GM19043 (cell line): ENCODE results near the gene MIR17HG.

Source experiments
- ATAC-seq: cut with Tn5 transposase; IDR thresholded peaks from one replicate; pipeline ENCODE4 v1.9.1; 2021; ENCODE audit warnings: low read depth; ENCODE audit not compliant: unreplicated experiment

The MIR17HG gene

DNA sequence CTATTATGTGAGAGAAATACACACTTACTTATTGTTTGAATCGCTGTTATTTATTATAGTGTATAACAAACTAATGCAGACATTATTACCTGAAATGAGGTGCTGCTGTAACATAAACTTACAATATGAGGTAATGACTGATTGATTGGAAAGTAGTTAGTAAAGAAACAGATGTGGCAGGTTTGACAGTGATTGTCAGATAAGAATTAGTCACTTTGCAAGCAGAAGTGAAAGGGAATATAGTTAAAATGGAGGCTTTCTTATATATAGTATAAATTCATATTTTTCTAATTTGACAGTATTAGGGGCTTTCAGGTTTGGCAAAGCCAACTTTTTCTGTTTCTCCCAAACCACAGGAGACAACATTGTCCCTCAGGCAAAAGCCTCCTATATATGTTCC lies 20.6 kb downstream of the MIR17HG start:
- ATAC-seq = no peak

DNA sequence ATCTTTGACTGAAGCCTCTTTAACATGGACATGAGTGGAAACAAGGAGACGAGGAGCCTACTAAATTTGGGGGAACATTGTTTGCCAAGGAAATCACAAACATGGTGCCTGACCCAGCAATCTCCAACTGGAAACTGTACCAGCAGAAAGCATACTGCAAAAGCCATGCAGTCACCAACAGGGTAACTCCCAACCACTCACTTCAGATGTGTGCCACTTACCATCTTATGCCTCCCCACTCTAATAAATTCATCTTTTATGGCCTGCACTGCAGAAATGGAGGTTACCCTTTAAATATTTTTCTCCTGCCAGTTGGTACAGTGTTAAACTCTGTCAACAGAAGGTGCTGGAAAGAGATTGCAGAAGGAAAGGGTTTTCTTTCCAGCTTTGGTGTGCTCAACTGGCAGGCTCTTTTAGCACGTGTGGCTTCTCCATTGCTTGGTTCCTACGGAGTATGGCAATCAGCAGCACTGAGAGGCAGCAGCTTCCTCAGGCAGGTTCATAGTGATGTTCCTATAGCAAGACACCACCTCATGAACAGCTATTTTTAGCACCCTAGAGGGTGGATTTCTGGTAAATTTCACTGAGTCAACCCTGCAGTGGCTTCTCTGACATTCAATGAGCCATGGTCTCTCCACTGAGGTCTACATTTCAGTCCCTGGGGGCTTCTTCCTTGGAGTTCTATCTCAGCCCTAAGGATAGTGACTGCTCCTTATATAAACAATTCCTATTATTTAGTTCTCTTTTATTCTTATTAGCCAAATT lies 21.4 kb downstream of the MIR17HG start:
- ATAC-seq = no peak

DNA sequence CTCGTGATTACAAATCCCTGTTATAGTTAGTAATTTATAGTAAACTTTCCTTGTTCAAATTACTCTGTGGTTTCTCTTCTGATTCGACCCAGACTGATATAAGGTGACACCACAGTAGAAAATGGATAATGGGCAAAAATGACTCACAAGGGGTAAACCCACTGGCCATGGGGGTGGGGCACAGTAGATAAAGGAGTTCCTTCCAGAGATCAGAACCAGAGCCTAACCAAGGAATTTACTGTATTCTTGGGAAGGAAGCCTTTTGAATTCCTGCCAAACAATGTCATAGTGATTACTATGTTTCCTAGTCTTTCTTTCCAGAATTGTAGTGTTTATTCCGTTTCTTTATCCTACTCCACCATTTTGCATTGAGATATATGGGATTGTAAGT lies 21.9 kb downstream of the MIR17HG start:
- no peak for ATAC-seq

DNA sequence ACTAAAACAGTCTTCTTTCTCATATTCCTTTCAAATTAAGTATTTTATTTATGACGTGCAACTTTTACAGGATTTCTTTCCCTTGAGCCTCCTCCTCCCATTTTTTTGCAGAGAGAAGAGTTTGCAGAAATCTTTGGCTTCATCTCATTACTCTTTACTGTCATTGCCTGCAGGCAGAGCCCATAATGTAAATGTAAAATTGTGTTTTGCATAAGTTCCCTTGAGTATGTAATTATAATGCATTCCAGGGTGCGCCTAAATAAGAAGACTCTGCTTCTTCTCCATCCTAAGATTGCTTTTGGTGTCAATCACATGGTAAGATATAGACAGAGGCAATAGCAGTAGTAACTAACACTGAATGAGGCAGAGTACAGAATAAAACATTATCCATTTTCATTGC lies 23.0 kb downstream of the MIR17HG start:
- no peak for ATAC-seq

DNA sequence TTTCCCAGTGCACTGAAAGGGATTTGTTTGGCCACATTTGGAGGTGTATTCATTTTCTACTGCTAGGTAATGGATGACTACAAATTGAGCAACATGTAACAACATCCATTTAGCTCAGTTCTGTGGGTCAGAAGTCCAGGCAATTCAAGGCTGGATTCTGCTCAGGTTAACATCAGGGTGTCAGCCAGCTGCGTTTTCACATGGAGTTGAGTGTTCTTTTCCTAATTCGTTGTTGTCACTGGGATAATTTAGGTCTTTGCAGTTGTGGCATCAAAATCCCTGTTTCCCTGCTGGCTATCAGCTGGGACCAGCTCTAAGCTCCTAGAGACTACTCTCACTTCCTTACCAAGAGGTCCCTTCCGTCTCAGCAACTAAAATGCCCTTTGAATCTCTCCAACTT lies 25.4 kb downstream of the MIR17HG start:
- no peak for ATAC-seq

DNA sequence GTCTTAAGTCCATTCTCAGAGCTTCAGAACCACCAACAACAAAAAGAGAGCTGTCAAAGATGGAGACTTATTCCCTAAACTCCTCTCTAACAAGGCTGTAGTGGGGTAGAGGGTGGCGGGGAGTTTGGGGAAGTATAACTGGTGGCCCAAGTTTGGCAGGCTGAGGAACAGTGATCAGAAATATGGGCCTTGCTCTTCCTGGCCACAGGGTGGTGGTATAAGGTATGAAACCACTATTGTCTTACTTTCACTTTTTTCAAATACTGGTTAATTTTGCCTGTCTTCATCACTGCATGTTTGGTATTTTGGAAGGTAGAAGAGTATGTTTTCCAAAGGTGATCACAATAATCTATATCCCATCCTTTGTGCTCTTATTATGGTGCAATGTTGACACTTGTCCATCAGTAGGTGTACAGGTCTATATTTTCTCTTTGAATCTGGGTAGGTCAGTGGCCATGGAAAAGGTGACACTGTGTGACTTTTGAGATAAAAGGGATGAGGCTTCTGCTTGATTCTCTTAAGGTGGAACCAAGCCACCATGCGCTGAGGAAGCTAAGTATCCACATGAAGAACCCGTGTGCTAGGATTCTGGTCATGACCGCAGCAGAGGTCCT lies 27.7 kb downstream of the MIR17HG start:
- ATAC-seq = peak; percentile 98

DNA sequence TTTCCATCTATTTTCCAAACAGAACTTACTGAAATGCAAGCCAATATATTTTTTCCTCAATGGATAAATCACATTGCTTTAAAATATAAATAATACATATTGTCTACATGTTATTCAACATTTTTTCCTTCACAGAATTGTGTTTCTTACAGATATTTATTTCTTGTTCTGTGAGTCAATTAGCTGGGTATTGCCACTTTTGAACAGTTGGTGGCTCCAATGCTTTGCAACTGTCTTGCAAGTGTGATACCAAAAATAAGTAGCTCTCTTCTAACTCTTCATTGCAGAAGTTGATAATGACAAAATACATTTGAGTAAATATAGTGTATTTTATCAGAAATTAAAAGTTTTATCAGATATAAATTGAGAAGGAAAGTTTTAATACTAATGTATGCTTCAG lies 33.9 kb downstream of the MIR17HG start:
- ATAC-seq = no peak

DNA sequence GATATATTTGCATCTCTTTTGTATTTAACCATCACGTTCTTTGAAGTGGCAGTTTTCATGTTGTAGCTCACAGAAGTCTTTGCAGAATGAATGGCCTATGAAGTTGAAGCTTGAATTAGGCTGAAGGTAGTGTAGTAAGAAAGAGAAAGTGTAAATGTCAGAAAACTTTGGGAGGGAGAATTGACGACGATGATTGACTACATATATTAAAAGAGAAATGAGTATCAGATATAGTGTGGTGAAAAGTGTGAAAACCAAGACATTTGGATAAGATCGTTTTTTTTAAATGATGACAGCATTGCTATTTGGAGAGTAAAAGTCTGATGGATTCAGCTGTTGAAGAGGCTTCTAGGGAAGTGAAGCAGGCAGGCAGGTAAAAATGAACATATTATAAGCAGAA lies 36.3 kb downstream of the MIR17HG start:
- no peak for ATAC-seq

DNA sequence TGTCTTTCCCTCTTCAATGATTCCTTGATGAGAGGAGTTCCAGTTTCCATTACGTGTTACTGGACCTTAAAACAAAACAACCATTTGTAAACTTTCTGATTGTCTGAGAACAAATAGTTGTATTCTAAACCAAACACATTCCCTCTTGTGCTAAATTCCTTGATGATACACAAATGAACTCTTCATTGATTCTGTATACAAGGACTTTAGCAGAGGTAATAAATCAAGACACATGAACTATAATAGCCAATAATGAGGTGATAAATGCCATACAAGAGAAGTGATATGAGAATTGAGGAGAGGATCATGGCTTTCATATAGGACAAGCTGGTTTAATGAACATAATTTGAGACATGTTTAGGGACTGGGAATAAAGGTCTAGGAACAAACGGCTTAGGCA lies 37.4 kb downstream of the MIR17HG start:
- ATAC-seq = no peak

DNA sequence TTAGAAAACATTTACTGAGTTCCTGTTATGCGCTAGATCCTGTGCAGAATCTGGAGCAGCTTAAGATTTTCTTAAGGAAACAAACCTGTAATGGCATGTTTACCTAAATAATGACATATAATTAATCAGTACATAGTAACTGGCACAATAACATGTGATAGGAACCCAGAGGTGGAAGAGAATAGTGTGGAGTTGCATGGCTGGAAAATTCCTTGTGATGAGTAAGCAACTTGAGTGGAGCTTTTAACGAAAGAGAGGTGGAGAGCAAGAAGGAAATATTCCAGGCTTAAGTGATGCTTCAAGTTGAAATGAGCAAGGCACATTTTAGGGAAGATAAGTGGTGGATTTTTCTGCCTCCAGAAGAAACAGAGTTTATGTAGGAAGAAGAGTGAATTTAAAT lies 41.7 kb downstream of the MIR17HG start:
- no peak for ATAC-seq

DNA sequence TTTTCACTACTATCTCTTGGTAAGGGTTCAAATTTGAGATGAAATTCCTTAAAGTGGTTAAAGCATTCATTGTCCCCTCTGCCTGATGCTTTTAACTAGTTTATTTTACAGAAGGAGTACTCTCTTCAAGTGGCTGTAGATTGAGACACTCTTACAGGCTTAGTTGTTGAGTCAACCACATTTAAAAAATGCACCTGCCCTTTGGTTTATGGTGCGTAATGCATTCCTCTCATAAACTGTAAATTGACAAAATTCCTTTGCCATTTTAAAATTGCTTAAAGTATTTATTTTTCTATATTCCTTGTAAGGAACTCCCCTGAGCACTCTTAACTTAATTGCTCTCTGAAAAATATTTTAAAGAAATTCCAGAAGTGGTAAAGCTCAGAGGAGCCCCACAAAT lies 50.1 kb downstream of the MIR17HG start:
- ATAC-seq = no peak

DNA sequence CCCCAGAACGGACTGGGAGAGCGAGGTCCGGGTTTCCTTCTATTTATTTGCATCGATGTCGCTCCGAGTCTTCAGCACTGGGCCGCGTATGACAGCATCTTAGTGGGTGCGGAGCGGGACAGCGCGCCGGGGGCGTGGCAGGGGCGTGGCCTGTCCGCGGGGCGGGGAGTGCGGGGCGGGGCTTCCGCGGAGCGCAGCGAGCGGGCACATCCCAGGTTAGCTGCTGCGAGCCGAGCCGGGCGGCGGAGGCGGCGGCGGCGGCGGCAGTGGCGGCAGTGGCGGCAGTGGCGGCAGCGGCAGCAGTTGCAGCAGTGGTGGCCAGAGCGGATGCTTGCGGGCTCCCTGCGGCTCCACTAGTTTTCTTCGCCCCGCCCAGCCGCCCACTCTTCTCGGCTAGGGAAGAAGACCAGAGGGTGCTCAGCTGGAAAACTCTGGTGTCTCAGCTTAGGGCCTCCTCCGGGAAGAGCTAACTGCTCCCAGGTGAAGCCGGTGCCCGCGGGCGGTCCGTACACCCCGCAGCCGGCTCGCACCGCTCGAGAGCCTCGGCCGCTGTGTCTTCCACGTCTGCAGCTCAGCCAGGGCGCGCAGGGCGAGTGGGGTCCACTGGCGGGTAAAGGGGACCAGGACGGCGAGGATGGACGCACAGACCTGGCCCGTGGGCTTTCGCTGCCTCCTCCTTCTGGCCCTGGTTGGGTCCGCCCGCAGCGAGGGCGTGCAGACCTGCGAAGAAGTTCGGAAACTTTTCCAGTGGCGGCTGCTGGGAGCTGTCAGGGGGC lies 51.1 kb downstream of the MIR17HG start, which contains the start of gene GPC5:
Gene GPC5 (plus strand): TSS at position 209 of the 776 bp plus-strand sequence.
- ATAC-seq = peak; percentile 81

DNA sequence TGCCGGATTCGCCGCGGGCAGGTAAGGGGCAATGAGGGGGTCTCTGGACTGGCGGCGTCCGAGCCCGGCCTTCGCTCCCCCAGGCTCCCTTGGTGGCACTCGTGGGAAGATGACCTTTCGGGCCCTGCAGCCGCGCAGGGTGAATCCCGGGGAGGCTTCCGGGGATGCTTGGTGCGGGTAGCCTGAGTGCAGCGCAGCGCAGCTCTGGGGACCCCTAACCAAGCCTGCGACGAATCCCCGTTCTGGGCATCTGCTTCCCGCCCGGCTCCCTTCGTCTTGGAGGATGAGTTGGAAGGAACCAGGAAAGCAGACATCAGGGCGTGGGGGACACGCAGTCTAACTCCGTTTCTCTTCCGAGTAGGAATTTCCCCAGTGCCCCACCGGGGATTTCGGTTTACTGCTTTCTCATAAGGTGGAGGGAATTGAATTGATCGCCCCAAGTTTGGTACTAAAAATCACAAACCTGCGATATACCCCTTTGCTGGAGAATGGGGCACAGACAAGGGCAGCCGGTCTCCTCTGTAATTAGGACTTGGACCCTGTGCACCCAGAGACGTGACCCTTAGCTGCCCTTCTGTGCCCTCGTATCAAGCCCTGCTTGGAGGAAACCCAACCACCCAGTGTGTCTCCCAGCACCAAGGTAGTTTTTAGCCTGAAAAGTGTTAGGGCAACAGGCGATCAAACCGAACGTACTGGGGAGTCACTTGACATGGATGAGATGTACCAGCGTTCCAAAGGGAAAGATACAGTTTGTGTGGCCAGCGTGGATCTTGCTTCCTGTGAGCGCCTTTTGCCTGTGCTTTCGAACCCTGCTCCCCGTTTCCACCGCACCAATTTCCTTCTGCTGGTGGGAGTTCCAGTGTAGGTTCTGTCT lies 51.9 kb downstream of the MIR17HG start:
- ATAC-seq = peak; percentile 10

DNA sequence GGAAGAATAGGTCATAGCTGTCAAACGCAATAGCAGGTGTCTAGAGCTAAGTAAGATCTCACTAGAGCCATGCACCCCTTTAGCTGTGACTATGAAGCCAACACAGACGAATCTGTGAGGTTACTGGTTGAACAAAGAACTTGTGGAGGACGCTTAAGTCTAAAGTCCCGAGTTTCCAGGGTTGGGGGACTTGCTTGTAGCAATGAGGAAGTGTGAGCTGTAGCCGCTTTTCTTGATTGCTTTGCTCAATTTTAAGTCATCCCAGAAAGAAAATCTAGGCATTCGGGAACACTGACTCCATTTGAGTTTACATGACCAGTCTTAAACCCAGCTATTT lies 52.5 kb downstream of the MIR17HG start:
- peak; percentile 18 for ATAC-seq

DNA sequence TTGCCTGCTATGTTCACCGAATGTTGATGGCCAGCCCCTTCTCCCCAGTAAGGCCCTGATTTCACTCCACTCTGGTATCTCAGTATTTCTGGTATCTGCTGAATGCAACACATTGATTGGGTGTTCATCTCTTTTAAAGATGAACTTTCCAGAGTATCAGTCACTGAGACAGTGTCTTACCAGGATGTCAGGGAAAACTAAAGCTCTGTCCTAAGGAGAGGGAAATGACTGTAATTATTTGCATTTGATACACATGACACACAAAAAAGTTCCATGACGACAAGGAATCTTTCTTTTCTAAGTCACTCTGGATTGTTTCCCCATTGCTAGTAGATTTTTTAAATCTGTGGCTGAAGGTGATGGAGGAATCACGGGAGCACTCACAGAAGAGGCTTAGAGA lies 53.2 kb downstream of the MIR17HG start:
- ATAC-seq = no peak

DNA sequence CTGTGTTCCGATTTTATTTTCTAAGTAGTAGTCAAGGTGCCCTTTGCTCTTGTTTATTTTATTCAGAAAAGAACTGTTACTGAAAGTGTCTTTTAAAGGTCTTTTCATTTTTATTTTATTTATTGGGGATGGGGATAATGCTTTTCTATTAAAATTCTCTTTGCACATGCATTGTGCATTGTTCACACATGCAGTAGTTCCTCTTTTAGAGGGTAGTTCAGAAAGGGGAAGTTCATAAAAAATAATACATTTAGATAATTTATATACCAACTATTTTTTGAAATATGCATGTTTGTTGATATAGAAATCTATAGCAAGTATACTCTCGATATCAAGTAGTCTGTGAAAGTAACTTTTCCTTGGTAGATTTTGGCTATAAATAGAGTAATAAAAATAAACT lies 54.4 kb downstream of the MIR17HG start:
- ATAC-seq = no peak
